SK-N-MC (cell line): Measurements from ENCODE around the gene ZNF516.

Experiments used
- DNase-seq: peaks from one replicate; pipeline ENCODE4 v3.0.0-alpha.2; 2011; ENCODE audit warnings: low read depth, low spot score
- H3K27ac ChIP-seq: fragments of 200-600 bp; sonication (generic); 2 replicates; pipeline ENCODE4 v1.5.1; 2016; ENCODE audit warnings: mixed run types
- H3K36me3 ChIP-seq: fragments of 200-600 bp; sonication (generic); 2 replicates; pipeline ENCODE4 v1.6.1; 2017; ENCODE audit warnings: antibody characterized with exemption, low read length, mixed read lengths; ENCODE audit not compliant: insufficient read depth
- H3K4me3 ChIP-seq: fragments of 200-600 bp; sonication (generic); 2 replicates; pipeline ENCODE4 v1.5.1; 2016
- H3K9ac ChIP-seq: fragments of 200-600 bp; sonication (generic); 2 replicates; pipeline ENCODE4 v1.8.0; 2017; ENCODE audit warnings: mixed run types, mixed read lengths; ENCODE audit not compliant: insufficient read length
- H3K9me3 ChIP-seq: fragments of 200-600 bp; sonication (generic); 2 replicates; pipeline ENCODE4 v1.6.1; 2017; ENCODE audit warnings: low read depth, mild to moderate bottlenecking, antibody characterized with exemption, low read length, moderate library complexity, mixed read lengths
- EZH2 ChIP-seq: fragments of 200-600 bp; sonication (generic); IDR thresholded peaks from one replicate; pipeline ENCODE4 v1.6.1; 2017; ENCODE audit warnings: antibody characterized with exemption
- FOXP2 ChIP-seq: optimal IDR thresholded peaks from 2 replicates; pipeline ENCODE3; 2011; ENCODE audit warnings: mild to moderate bottlenecking, moderate library complexity; ENCODE audit not compliant: insufficient read depth; ENCODE audit errors: extremely low read length, control extremely low read depth
- POLR2AphosphoS5 ChIP-seq: IDR thresholded peaks from 2 replicates; pipeline ENCODE4 v1.6.1; 2012; ENCODE audit warnings: mild to moderate bottlenecking, low read depth, low read length, borderline replicate concordance

Gene ZNF516

GRCh38 chr18:76495435-76496193 is 572 bp upstream of the ZNF516 start:
- TF ChIP-seq POLR2AphosphoS5 (peak; percentile 73), EZH2 (no peak), FOXP2 (no peak)
- no peak for DNase-seq
- peak overlapping the region; percentile 19; the same call in 1 of the 2 replicates for H3K27ac ChIP-seq
- H3K4me3 ChIP-seq, result peak overlapping the region; percentile 75
- no peaks in the 10 kb centered on the region for H3K9me3 ChIP-seq
- no peak overlapping the region for H3K9ac ChIP-seq
- H3K36me3 ChIP-seq, result no peaks in the 10 kb centered on the region

- Histone ChIP-seq H3K9ac (peak overlapping the region; percentile 69), H3K4me3 (peak overlapping the region; percentile 77), H3K9me3 (no peaks in the 10 kb centered on the region), H3K27ac (peak overlapping the region; percentile 92), H3K36me3 (no peaks in the 10 kb centered on the region)
- no peak for DNase-seq
- TF ChIP-seq EZH2 (no peak), FOXP2 (no peak), POLR2AphosphoS5 (no peak; the same call in 1 of the 2 replicates)
These were observed 624 bp downstream of the ZNF516 start for GRCh38 chr18:76494231-76495005.

- Histone ChIP-seq H3K9ac (peak overlapping the region; percentile 69), H3K27ac (peak overlapping the region; percentile 92), H3K9me3 (no peaks in the 10 kb centered on the region), H3K36me3 (no peaks in the 10 kb centered on the region), H3K4me3 (peak overlapping the region; percentile 77)
- DNase-seq, result peak; percentile 80
- TF ChIP-seq POLR2AphosphoS5 (peak; percentile 52), EZH2 (no peak), FOXP2 (no peak)
These were observed 1.6 kb downstream of the ZNF516 start for GRCh38 chr18:76493213-76494161.

GRCh38 chr18:76492669-76493212 is 2.3 kb downstream of the ZNF516 start:
- peak overlapping the region; percentile 92 for H3K27ac ChIP-seq
- peak overlapping the region; percentile 77 for H3K4me3 ChIP-seq
- peak overlapping the region; percentile 71 for H3K9ac ChIP-seq
- DNase-seq, result peak; percentile 94
- H3K36me3 ChIP-seq, result no peaks in the 10 kb centered on the region
- no peaks in the 10 kb centered on the region for H3K9me3 ChIP-seq
- TF ChIP-seq POLR2AphosphoS5 (peak; percentile 75), EZH2 (no peak)

- H3K27ac ChIP-seq, result peak overlapping the region; percentile 75
- H3K9ac ChIP-seq, result peak overlapping the region; percentile 71
- DNase-seq, result no peak
- H3K36me3 ChIP-seq, result no peaks in the 10 kb centered on the region
- H3K9me3 ChIP-seq, result no peaks in the 10 kb centered on the region
- peak overlapping the region; percentile 77 for H3K4me3 ChIP-seq
- 0 out of 2 replicates have a peak, but pooled peaks have one; percentile 25 for TF ChIP-seq POLR2AphosphoS5
- TF ChIP-seq FOXP2, result no peak
- no peak for TF ChIP-seq EZH2
These were observed 3.0 kb downstream of the ZNF516 start for GRCh38 chr18:76491776-76492668.

GRCh38 chr18:76491473-76491775 is 3.6 kb downstream of the ZNF516 start:
- Histone ChIP-seq H3K9ac (peak overlapping the region; percentile 71), H3K27ac (no peak overlapping the region), H3K4me3 (peak overlapping the region; percentile 77), H3K36me3 (no peaks in the 10 kb centered on the region), H3K9me3 (no peaks in the 10 kb centered on the region)
- DNase-seq, result no peak
- TF ChIP-seq FOXP2 (no peak), EZH2 (no peak), POLR2AphosphoS5 (no peak)
